Measurements from ENCODE around the gene MRPS23. TPM values are rescaled to one million over a fixed set of nuclear protein-coding genes. Genes with fewer than 3 reads are reported as not detected.

MRPS23 gene
- total RNA-seq, 2 experiments from 2014 or later, result 27.1 to 38.4 TPM

DNA sequence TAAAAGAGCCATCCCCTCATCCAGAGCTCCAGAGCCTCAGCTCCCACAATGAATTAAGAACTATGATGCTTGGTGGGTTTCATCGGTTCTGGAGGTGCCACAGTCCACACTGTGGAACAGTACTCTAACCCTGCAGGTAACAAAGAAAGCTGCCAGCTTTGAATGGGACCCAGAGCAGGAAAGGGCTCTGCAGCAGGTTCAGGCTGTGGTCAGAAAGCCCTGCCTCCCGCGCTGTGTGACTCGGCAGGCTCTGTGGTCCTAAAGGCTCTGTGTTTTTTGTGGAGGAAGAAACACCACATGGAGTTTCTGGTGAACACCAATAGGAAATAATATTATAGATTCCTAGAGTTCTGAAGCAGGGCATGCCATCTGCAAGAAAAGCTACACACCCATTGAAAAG, 32.5 kb downstream of the MRPS23 start:
- ChIA-PET POLR2A (no interaction called here), CTCF (interaction anchor here (0.6 to 0.7 kb wide), 2 partner anchors 14 to 539 kb away, joined by 3 read pairs; no protein-coding TSS in a partner anchor)
- H3K36me3 Mint-ChIP-seq (ENCODE audit: low read depth), result no peaks in the 10 kb centered on the region
- H3K27me3 Mint-ChIP-seq, result peaks cover 25% of the 10 kb centered on the region
- no peak overlapping the region for H3K4me3 Mint-ChIP-seq
- DNase-seq, result no peak
- no peaks in the 10 kb centered on the region for H3K9me3 Mint-ChIP-seq
- H3K27ac Mint-ChIP-seq, result no peak overlapping the region
- H3K4me1 Mint-ChIP-seq, result no peaks in the 10 kb centered on the region

DNA sequence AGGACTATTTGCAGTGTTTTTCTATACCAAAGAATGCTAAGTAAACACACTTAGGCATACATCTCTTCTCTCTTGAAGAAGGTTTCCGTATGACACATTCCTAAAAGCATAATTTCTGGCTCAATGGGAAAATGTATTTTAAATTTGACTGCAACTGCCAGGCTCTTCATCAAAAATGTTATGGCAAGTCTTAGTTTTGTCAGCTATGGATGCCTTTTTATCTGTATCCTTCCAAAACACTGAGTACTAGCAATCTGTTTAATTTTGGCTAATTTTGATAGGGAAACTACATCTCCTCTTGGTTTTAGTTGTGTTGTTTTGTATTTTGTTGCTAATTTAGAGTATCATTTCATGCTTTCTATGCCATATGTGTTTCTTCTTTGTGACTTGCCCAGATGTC, 35.4 kb downstream of the MRPS23 start:
- Mint-ChIP-seq H3K27ac (no peak overlapping the region), H3K27me3 (peaks cover 49% of the 10 kb centered on the region), H3K9me3 (no peaks in the 10 kb centered on the region), H3K4me1 (peaks cover 9% of the 10 kb centered on the region), H3K36me3 (ENCODE audit: low read depth) (no peaks in the 10 kb centered on the region), H3K4me3 (no peak overlapping the region)
- ChIA-PET CTCF (interaction anchor here (0.6 to 0.7 kb wide), 2 partner anchors 31 to 108 kb away, joined by 3 read pairs; no protein-coding TSS in a partner anchor), POLR2A (interaction anchor here (0.6 kb wide), 1 partner anchor 67 kb away, joined by 3 read pairs; no protein-coding TSS in a partner anchor)
- DNase-seq, result no peak

DNA sequence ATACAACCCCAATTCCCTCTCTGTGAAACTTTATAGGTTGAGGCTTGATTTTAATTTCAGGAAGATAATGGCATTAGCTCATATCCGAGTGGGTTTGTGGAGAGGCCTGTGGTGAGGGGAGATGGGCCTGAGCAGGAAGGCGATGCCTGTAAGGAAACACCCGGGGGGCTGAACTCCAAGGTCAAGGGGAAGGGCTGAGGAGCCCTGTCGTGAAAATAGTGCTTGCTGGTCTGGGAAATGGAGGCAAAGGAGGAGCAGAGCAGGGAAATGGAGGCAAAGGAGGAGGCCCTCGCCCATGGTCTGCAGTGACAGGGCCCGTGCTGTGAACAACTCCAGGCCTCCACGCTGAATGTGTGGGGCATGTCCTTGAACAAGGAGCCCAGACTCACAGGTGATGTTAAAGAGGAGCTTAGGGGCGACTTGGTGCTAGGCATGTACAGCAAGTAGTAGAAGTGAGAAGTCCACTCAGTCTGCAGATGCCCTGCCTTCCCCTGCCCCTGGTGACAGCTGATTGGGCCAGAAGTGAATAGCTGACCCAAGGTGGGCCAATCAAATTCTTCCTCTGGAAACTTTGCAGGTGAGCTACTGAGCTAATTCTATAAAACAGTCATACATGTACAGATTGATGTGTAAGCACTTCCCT, 38.1 kb downstream of the MRPS23 start:
- Mint-ChIP-seq H3K27ac (no peak overlapping the region), H3K36me3 (ENCODE audit: low read depth) (no peaks in the 10 kb centered on the region), H3K4me1 (peaks cover 9% of the 10 kb centered on the region), H3K4me3 (no peak overlapping the region), H3K9me3 (no peaks in the 10 kb centered on the region), H3K27me3 (peaks cover 55% of the 10 kb centered on the region)
- ChIA-PET POLR2A (no interaction called here), CTCF (no interaction called here)
- no peak for DNase-seq

DNA sequence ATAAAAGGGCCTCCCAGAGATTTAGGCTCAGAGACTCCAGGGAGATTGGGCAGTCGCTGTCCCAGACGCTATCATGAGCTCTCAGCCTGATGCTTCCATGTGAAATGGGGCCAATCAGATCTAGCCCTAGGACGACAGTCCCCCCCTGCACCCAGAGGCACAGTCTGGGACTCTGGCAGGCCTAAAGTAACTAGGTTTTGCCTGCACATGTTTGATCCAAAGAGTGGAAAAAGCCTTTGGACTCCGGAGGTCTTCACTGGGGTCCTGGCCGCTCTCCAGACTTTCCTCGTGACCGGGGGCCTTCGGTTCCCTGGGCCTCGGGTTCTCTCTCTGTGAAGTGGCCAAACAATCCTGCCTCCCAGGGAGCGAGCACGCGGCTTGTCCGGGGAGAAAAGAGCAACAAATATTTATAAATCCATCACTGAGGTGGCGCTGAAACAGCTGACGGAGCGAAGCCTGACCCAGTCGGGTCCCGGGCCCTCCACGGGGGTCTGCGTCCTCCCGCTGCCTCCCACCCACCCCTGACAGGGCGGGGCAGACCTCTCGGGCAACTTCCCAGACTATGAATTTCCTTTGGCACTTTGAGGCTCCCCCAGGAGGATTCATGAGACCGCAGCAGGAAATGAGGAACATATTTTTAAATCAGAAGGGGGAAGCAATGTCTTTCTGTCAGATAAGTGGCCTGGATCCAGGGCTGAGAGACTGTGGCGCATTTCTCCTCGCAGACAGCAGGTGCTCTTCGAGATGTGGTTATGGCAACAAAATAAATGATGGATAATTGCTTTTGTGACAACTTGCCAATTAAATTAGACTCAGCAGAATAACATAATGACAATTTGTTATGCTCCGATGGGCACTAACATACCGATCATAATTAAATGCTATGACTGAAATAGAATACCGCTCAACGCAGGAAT, 38.9 kb downstream of the MRPS23 start:
- ChIA-PET POLR2A (no interaction called here), CTCF (no interaction called here)
- Mint-ChIP-seq H3K36me3 (ENCODE audit: low read depth) (no peaks in the 10 kb centered on the region), H3K4me3 (no peak overlapping the region), H3K9me3 (no peaks in the 10 kb centered on the region), H3K27me3 (peaks cover 55% of the 10 kb centered on the region), H3K4me1 (peaks cover 9% of the 10 kb centered on the region), H3K27ac (no peak overlapping the region)
- no peak for DNase-seq

DNA sequence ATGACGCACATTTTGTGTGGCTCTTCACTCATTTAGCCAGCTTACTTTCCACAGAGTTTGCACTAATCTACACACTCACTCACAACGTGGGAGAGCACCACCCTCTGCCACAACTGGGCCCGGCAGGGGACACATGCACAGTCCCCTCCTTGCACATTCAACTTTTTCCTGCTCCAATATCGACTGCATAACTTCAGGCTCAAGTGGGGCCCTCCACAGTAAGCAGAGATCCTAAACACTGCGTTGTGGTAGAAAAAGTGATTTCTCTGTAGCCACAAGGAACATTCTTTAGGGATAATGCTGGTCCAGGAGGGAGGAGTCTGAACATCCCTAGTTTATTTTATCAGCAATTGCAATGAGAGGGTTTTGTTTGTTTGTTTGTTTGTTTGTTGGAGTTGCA, 40.0 kb downstream of the MRPS23 start:
- peaks cover 9% of the 10 kb centered on the region for H3K4me1 Mint-ChIP-seq
- H3K4me3 Mint-ChIP-seq, result no peak overlapping the region
- H3K27me3 Mint-ChIP-seq, result peaks cover 52% of the 10 kb centered on the region
- CTCF ChIA-PET, result no interaction called here
- H3K36me3 Mint-ChIP-seq (ENCODE audit: low read depth), result no peaks in the 10 kb centered on the region
- H3K27ac Mint-ChIP-seq, result no peak overlapping the region
- POLR2A ChIA-PET, result no interaction called here
- DNase-seq, result no peak
- no peaks in the 10 kb centered on the region for H3K9me3 Mint-ChIP-seq

DNA sequence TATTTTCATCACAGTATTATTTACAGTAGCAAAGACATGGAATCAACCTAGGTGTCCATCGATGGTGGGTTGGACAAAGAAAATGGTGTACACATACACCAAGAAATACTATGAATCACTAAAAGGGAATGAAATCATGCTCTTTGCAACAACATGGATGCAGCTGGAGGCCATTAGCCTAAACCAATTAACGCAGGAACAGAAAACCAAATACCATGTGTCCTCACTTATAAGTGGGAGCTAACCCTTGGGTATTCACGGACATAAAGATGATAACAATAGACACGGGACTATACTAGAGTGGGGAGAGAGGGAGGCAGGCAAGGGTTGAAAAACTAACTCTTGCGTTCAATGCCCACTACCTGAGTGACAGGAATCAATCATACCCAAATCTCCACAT, 41.0 kb downstream of the MRPS23 start:
- no peaks in the 10 kb centered on the region for H3K9me3 Mint-ChIP-seq
- CTCF ChIA-PET, result interaction anchor here (0.7 kb wide), 1 partner anchor 316 kb away, joined by 3 read pairs; no protein-coding TSS in a partner anchor
- no peak for DNase-seq

DNA sequence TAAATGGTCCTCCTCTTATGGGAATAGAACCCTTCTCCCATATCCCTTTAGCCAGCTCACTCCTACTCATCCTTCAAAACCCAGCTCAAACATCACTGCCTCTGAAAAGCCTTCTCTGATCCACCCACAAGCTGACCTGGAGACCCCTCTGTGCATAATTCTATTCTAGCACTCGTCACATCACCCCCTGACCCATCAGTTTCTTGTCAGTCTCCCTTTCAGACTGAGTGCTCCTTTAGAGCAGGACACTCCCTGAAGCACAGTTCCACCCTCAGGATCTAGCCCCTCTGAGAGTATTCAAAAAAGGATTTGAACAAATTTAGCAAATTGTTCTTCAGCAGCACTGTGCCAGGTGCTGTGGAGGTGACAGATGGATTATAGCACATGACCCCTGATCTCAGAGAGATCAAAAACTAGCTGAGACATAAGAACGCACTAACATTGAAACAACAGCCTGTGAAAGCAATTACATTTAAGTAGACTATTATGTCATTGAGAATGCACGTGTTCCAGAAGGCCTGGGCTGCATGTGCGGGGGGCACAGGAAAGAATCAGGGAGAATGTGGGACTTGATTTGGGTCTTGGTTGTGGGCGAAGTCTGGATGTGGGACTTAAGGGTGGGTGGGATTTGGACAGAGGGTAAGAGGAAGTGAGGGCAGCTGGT, 43.5 kb downstream of the MRPS23 start:
- peaks cover 4% of the 10 kb centered on the region for H3K4me1 Mint-ChIP-seq
- POLR2A ChIA-PET, result no interaction called here
- H3K27ac Mint-ChIP-seq, result no peak overlapping the region
- no peak for DNase-seq
- H3K27me3 Mint-ChIP-seq, result peaks cover 37% of the 10 kb centered on the region
- H3K4me3 Mint-ChIP-seq, result no peak overlapping the region
- CTCF ChIA-PET, result no interaction called here
- peaks cover 2% of the 10 kb centered on the region for H3K36me3 Mint-ChIP-seq (ENCODE audit: low read depth)
- H3K9me3 Mint-ChIP-seq, result peaks cover 6% of the 10 kb centered on the region

More for the DNA sequence above, 41.0 kb downstream of the MRPS23 start:
- no peak overlapping the region for H3K4me3 Mint-ChIP-seq
- H3K4me1 Mint-ChIP-seq, result peaks cover 9% of the 10 kb centered on the region
- H3K36me3 Mint-ChIP-seq (ENCODE audit: low read depth), result no peaks in the 10 kb centered on the region
- peaks cover 45% of the 10 kb centered on the region for H3K27me3 Mint-ChIP-seq
- H3K27ac Mint-ChIP-seq, result no peak overlapping the region
- POLR2A ChIA-PET, result no interaction called here

DNA sequence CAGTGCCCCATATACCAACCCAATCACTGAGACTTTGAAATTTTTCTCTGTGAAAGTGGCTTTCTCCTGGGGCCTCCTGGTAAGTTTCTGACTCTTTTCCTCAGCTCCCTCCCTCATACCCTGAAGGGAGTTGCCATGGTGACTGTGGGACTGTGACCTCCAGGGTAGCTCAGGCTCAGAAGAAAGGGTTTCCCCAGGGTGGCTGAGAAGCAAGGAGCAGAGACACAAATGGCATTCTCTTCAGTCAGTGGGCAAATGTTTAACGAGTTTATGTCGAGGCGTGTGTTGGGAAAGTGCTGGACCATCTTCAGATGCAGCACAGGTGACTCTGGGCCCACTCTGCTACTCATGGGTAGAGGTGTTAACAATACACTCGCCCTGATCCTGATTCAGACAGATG, 46.8 kb downstream of the MRPS23 start:
- Mint-ChIP-seq H3K36me3 (ENCODE audit: low read depth) (peaks cover 2% of the 10 kb centered on the region), H3K27ac (no peak overlapping the region), H3K9me3 (peaks cover 9% of the 10 kb centered on the region), H3K4me1 (no peaks in the 10 kb centered on the region), H3K27me3 (peaks cover 19% of the 10 kb centered on the region), H3K4me3 (no peak overlapping the region)
- CTCF ChIA-PET, result interaction anchor here (0.6 to 1.1 kb wide), 2 partner anchors 15 to 682 kb away, joined by 3 to 4 read pairs; no protein-coding TSS in a partner anchor
- POLR2A ChIA-PET, result no interaction called here
- no peak for DNase-seq

DNA sequence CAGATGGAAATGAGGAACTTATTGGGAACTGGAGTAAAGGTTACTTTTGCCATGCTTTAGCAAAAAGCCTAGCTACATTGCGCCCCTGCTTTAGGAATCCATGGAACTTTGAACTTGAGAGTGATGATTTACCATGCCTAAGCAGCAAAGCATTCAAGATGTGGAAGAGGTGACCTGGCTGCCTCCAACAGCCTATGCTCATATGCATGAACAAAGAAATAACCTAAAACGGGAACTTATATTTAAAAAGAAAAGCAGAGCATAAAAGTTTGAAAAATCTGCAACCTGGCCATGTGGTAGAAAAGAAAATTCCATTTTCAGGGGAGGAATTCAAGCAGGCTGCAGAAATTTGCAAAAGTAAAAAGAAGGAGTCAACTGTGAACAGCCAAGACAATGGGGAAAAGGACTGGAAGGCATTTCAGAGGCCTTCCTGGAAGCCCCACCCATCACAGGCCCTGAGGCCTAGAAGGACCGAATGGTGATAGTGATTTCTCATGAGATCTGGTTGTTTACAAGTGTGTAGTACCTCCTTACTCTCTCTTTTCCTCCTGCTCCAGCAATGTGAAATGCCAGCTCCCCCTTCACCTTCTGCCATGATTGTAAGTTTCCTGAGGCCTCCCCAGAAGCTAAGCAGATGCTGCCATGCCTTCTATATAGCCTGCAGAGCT, 48.7 kb downstream of the MRPS23 start:
- H3K4me1 Mint-ChIP-seq, result no peaks in the 10 kb centered on the region
- ChIA-PET POLR2A (no interaction called here), CTCF (no interaction called here)
- H3K4me3 Mint-ChIP-seq, result no peak overlapping the region
- H3K9me3 Mint-ChIP-seq, result peaks cover 9% of the 10 kb centered on the region
- peaks cover 11% of the 10 kb centered on the region for H3K27me3 Mint-ChIP-seq
- no peak overlapping the region for H3K27ac Mint-ChIP-seq
- DNase-seq, result no peak
- peaks cover 2% of the 10 kb centered on the region for H3K36me3 Mint-ChIP-seq (ENCODE audit: low read depth)

DNA sequence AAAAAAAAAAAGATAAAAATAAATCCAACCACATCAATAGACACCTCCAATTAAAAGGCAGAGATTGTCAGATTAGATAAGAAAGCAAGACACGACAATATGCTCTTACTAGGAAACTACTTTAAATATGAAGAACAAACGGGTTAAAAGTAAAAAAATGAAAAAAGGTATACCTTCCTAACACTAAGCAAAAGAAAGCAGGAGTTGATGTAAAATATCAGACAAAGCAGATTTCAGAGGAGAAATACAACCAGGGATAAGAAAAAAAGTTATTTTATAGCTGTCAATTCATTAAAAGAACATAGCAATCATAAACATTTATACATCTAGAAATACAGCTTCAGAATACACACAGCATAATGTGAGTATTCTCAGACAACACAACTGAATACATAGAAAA, 55.0 kb downstream of the MRPS23 start:
- no peaks in the 10 kb centered on the region for H3K36me3 Mint-ChIP-seq (ENCODE audit: low read depth)
- H3K9me3 Mint-ChIP-seq, result no peaks in the 10 kb centered on the region
- DNase-seq, result no peak
- H3K4me3 Mint-ChIP-seq, result no peak overlapping the region
- ChIA-PET CTCF (interaction anchor here (0.8 to 1.0 kb wide), 2 partner anchors 12 to 40 kb away, joined by 3 read pairs; no protein-coding TSS in a partner anchor), POLR2A (no interaction called here)
- H3K4me1 Mint-ChIP-seq, result peaks cover 7% of the 10 kb centered on the region
- H3K27ac Mint-ChIP-seq, result no peak overlapping the region
- H3K27me3 Mint-ChIP-seq, result peaks cover 28% of the 10 kb centered on the region

DNA sequence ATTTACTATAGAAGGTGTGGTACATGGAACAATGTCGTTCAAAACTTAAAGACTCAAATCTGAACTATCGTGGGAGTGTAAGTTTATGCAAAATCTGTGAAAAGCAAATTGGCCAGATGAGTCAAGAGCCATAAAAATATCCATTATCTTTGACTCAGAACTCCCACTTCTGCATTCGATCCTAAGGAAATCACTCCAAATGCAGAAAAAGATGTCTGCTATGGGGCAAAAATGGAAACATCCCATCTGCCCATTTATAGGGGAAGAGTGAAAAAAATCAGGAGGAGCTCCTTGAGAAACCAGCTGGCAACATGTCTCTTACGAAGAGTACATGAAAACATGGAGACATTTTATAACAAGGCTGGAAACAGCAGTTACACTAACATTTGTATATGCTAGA, 61.1 kb downstream of the MRPS23 start:
- no peaks in the 10 kb centered on the region for H3K4me1 Mint-ChIP-seq
- no peak overlapping the region for H3K27ac Mint-ChIP-seq
- no peak overlapping the region for H3K4me3 Mint-ChIP-seq
- H3K36me3 Mint-ChIP-seq (ENCODE audit: low read depth), result no peaks in the 10 kb centered on the region
- no peaks in the 10 kb centered on the region for H3K9me3 Mint-ChIP-seq
- H3K27me3 Mint-ChIP-seq, result peaks cover 43% of the 10 kb centered on the region
- DNase-seq, result no peak
- CTCF ChIA-PET, result interaction anchor here (0.6 kb wide), 1 partner anchor 16 kb away, joined by 3 read pairs; no protein-coding TSS in a partner anchor
- POLR2A ChIA-PET, result no interaction called here

DNA sequence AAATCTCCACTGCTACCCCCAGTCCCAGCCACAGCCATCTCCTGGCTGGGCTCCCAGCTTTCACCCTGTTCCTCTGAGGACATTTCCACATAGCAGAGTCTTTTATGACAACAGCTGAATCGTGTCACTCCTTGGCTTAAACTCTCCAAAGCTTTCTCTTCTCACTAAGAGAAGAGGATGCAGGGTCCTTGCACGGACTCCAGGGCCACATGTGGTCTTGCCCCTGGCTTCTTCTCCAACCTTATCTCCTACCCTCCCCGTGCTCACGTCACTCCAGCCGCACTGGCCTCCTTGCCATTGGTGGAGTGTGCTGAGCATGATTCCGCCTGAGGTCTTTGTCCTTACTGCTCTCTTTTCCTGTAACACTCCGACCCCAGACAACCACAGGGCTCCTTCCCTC, 64.8 kb downstream of the MRPS23 start:
- H3K27ac Mint-ChIP-seq, result no peak overlapping the region
- ChIA-PET POLR2A (no interaction called here), CTCF (interaction anchor here (1.2 kb wide), 1 partner anchor 17 kb away, joined by 3 read pairs; no protein-coding TSS in a partner anchor)
- H3K36me3 Mint-ChIP-seq (ENCODE audit: low read depth), result no peaks in the 10 kb centered on the region
- no peak for DNase-seq
- peaks cover 3% of the 10 kb centered on the region for H3K4me1 Mint-ChIP-seq
- no peak overlapping the region for H3K4me3 Mint-ChIP-seq
- no peaks in the 10 kb centered on the region for H3K9me3 Mint-ChIP-seq
- H3K27me3 Mint-ChIP-seq, result peaks cover 36% of the 10 kb centered on the region

Measured in activated CD4-positive, alpha-beta T cell treated with anti-CD3 and anti-CD28 coated beads, Interleukin-2, amount 10 ng/mL, durations not matched to agents 7 days and 5 days (primary cell).